ENCODE measurements around the gene CHCHD6. TPM values are rescaled to one million over a fixed set of nuclear protein-coding genes. Genes with fewer than 3 reads are reported as not detected.

Gene CHCHD6
- polyA plus RNA-seq, 1 donor from 2014 or later = 102 TPM

- no peaks in the 10 kb centered on the region for H3K9me2 ChIP-seq (ENCODE audit: insufficient read depth, low read length)
- no peak for TF ChIP-seq TAF1 (IDR thresholded peaks at IDR 0.05; ENCODE audit: low read depth)
- no peak for TF ChIP-seq MXI1 (conservative IDR thresholded peaks at IDR 0.05; ENCODE audit: poor library complexity, severe bottlenecking)
- no peak for TF ChIP-seq RAD21 (conservative IDR thresholded peaks at IDR 0.05)
- no peak for TF ChIP-seq EP300 (conservative IDR thresholded peaks at IDR 0.05; ENCODE audit: poor library complexity, severe bottlenecking)
- no peak for TF ChIP-seq EZH2 (IDR thresholded peaks at IDR 0.05; ENCODE audit: borderline replicate concordance, insufficient read depth, low read length, poor library complexity, severe bottlenecking)
- TF ChIP-seq CTCF (IDR thresholded peaks at IDR 0.05; ENCODE audit: poor library complexity, severe bottlenecking) = no peak
- no peak for TF ChIP-seq POLR2AphosphoS5 (IDR thresholded peaks at IDR 0.05)
- no peak for TF ChIP-seq SMC3 (conservative IDR thresholded peaks at IDR 0.05; ENCODE audit: poor library complexity)
- TF ChIP-seq REST (IDR thresholded peaks at IDR 0.05; ENCODE audit: borderline replicate concordance) = no peak
- H3K27me3 ChIP-seq (ENCODE audit: insufficient read depth, low read depth, low read length) = no peaks in the 10 kb centered on the region
- H3F3A ChIP-seq (ENCODE audit: insufficient read depth, low read length, poor library complexity, severe bottlenecking) = no peaks in the 10 kb centered on the region
- H4K20me1 ChIP-seq (ENCODE audit: insufficient read depth) = no peaks in the 10 kb centered on the region
- no peaks in the 10 kb centered on the region for H3K36me3 ChIP-seq (ENCODE audit: insufficient read depth, low read length)
- no peak overlapping the region for H3K4me3 ChIP-seq (ENCODE audit: low read length)
- H3K79me2 ChIP-seq (replicated peaks; ENCODE audit: insufficient read depth, low read length) = no peaks in the 10 kb centered on the region
- H2AFZ ChIP-seq (ENCODE audit: low read depth, low read length) = no peak overlapping the region
- H3K9me3 ChIP-seq (ENCODE audit: low read length) = no peaks in the 10 kb centered on the region
- H3K4me2 ChIP-seq (ENCODE audit: low read length) = no peak overlapping the region
- H3K9ac ChIP-seq (ENCODE audit: low read length) = no peak overlapping the region
- H3K27ac ChIP-seq (ENCODE audit: low read length) = no peak overlapping the region
Measured at GRCh38 chr3:126959136-126959920, 255.3 kb downstream of the CHCHD6 start.

- no peaks in the 10 kb centered on the region for H4K20me1 ChIP-seq (ENCODE audit: insufficient read depth)
- TF ChIP-seq EP300 (conservative IDR thresholded peaks at IDR 0.05; ENCODE audit: poor library complexity, severe bottlenecking) (no peak), POLR2AphosphoS5 (IDR thresholded peaks at IDR 0.05) (peak; percentile 68), TAF1 (IDR thresholded peaks at IDR 0.05; ENCODE audit: low read depth) (no peak), CTCF (IDR thresholded peaks at IDR 0.05; ENCODE audit: poor library complexity, severe bottlenecking) (peak; percentile 48), SMC3 (conservative IDR thresholded peaks at IDR 0.05; ENCODE audit: poor library complexity) (peak; percentile 49), RAD21 (conservative IDR thresholded peaks at IDR 0.05) (peak; percentile 44)
- H3K27ac ChIP-seq (ENCODE audit: low read length) = no peak overlapping the region
- no peaks in the 10 kb centered on the region for H3K36me3 ChIP-seq (ENCODE audit: insufficient read depth, low read length)
- H3K9me2 ChIP-seq (ENCODE audit: insufficient read depth, low read length) = no peaks in the 10 kb centered on the region
- no peak overlapping the region for H3K9ac ChIP-seq (ENCODE audit: low read length)
- no peaks in the 10 kb centered on the region for H3K79me2 ChIP-seq (replicated peaks; ENCODE audit: insufficient read depth, low read length)
- H3K27me3 ChIP-seq (ENCODE audit: insufficient read depth, low read depth, low read length) = no peaks in the 10 kb centered on the region
- no peaks in the 10 kb centered on the region for H3K9me3 ChIP-seq (ENCODE audit: low read length)
- no peaks in the 10 kb centered on the region for H3F3A ChIP-seq (ENCODE audit: insufficient read depth, low read length, poor library complexity, severe bottlenecking)
- H2AFZ ChIP-seq (ENCODE audit: low read depth, low read length) = no peak overlapping the region
- no peak overlapping the region for H3K4me3 ChIP-seq (ENCODE audit: low read length)
- H3K4me2 ChIP-seq (ENCODE audit: low read length) = no peak overlapping the region
Measured at GRCh38 chr3:126959921-126960603, 256.0 kb downstream of the CHCHD6 start.

Measured in neural cell (in vitro differentiated cells).